MCF 10A (cell line): Measurements from ENCODE around the gene SPAG6. TPM values are rescaled to one million over a fixed set of nuclear protein-coding genes. Genes with fewer than 3 reads are reported as not detected.

Source experiments
- Bru-seq: library from RNA; stranded (reverse); fragments of 400-500 nt; gene quantifications from one replicate; lab custom pipeline; 2021; lab: Mats Ljungman, UMichigan
- BruChase-seq, 2 experiments: library from RNA; stranded (reverse); fragments of 400-500 nt; gene quantifications; one replicate each; lab custom pipeline; 2021; lab: Mats Ljungman, UMichigan
- BruUV-seq: library from RNA; stranded (reverse); fragments of 400-500 nt; replicated peaks from 2 replicates; lab custom pipeline; 2021; lab: Mats Ljungman, UMichigan
- CTCF ChIA-PET: fragments of 300-600 bp; sonication (Branson Sonifier 250); formaldehyde crosslinking; extraction: SDS; loops from one replicate; lab custom pipeline; 2021; ENCODE audit warnings: antibody characterized with exemption, inconsistent platforms; lab: Yijun Ruan, JAX
- POLR2A ChIA-PET: fragments of 300-600, 350-650 bp; sonication (Branson Sonifier 250); formaldehyde crosslinking; extraction: SDS; loops from one replicate; lab custom pipeline; 2020; ENCODE audit warnings: antibody characterized with exemption, inconsistent platforms; lab: Yijun Ruan, JAX
- DNase-seq: peaks from one replicate; pipeline ENCODE4 v3.0.0-alpha.2; 2018; ENCODE audit not compliant: unreplicated experiment
- H3K27ac Mint-ChIP-seq: one replicate; pipeline ENCODE4 v1.8.0; 2022; ENCODE audit warnings: mild to moderate bottlenecking, low read depth, mixed read lengths; ENCODE audit not compliant: unreplicated experiment
- H3K27me3 Mint-ChIP-seq: one replicate; pipeline ENCODE4 v1.8.0; 2022; ENCODE audit warnings: mixed read lengths; ENCODE audit not compliant: insufficient read depth, unreplicated experiment
- H3K36me3 Mint-ChIP-seq: one replicate; pipeline ENCODE4 v1.8.0; 2022; ENCODE audit warnings: mild to moderate bottlenecking, moderate library complexity, mixed read lengths; ENCODE audit not compliant: insufficient read depth, unreplicated experiment
- H3K4me1 Mint-ChIP-seq: one replicate; pipeline ENCODE4 v1.8.0; 2022; ENCODE audit warnings: mixed read lengths; ENCODE audit not compliant: insufficient read depth, unreplicated experiment
- H3K4me3 Mint-ChIP-seq: one replicate; pipeline ENCODE4 v1.8.0; 2022; ENCODE audit warnings: mild to moderate bottlenecking, moderate library complexity, mixed read lengths; ENCODE audit not compliant: unreplicated experiment
- H3K9me3 Mint-ChIP-seq: one replicate; pipeline ENCODE4 v1.8.0; 2022; ENCODE audit warnings: mixed read lengths; ENCODE audit not compliant: unreplicated experiment
- intact Hi-C: fragments of 100-400 bp; cut with micrococcal nuclease; formaldehyde crosslinking; loops from 2 replicates; pipeline ENCODE4 v1.14.1; 2022
- long read RNA-seq: library from polyadenylated mRNA; stranded (forward); transcript quantifications from one replicate; pipeline ENCODE4 v2.0.0, GENCODE V29; 2022
- total RNA-seq: library from RNA; stranded (reverse); gene quantifications from 2 replicates; pipeline ENCODE4 v1.2.3, GENCODE V29; 2022
- TF ChIP-seq, protein P1 (sequence below): fragments of 200-600 bp; IDR thresholded peaks from one replicate; pipeline ENCODE4 v1.8.0; 2022; ENCODE audit warnings: antibody characterized with exemption, mild to moderate bottlenecking; ENCODE audit not compliant: unreplicated experiment

The SPAG6 gene
- total RNA-seq (not detected in 2 replicates), Bru-seq, nascent RNA (percentile 19 among the genes with signal in this experiment), BruChase-seq, experiment 1, labeled RNA remaining after a 6-hour chase (percentile 42 among the genes with signal in this experiment), BruChase-seq, experiment 2, labeled RNA remaining after a 2-hour chase (percentile 24 among the genes with signal in this experiment)
- long read RNA-seq, result 0 reads

DNA sequence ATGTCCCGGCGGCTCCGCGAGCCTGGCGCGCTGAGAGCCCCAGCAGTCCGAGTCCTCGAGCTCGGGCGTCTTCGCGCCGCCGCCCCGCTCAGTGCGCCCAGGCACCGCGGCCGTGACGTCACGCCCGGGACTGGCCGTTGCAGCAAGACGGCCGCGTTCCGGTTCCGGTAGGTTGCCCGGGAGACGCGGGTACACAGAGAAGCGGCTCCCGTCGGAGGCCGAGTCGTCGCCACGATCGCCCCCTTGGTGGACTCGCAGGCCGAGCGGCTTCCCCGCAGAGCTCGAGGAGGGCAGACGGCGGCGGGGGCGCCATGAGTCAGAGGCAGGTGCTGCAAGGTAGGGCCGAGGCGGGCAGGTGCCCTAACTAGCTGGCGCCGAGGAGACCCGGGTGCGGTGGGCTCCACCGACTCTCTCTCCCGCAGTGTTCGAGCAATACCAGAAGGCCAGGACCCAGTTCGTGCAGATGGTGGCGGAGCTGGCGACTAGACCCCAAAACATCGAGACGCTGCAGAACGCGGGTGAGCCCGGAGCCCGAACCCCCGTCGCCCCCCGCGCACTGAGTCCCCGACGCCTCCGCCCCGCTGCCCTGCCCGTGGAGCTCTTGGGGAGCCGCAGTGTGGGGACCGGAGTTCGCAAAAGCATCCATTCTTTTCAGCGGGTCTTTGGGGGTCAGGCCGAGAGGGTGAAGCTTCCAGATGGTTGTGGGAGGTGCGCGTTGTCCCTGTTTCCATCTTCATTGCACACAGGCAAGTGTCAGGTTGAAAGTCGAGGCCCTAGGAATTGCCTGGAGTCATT, at the start of gene SPAG6:
Gene SPAG6, plus strand, starts transcription at position 196 of the 795 bp plus-strand sequence. Its CDS starts 116 bp downstream, at position 312.
- H3K27me3 Mint-ChIP-seq, result no peaks in the 10 kb centered on the region
- no peak for DNase-seq
- no peak within 1 kb of the TSS for H3K27ac Mint-ChIP-seq
- peaks cover 6% of the 10 kb centered on the region for H3K36me3 Mint-ChIP-seq
- H3K9me3 Mint-ChIP-seq, result no peaks in the 10 kb centered on the region
- no TSS peak for BruUV-seq
- TF ChIP-seq, protein P1, sequence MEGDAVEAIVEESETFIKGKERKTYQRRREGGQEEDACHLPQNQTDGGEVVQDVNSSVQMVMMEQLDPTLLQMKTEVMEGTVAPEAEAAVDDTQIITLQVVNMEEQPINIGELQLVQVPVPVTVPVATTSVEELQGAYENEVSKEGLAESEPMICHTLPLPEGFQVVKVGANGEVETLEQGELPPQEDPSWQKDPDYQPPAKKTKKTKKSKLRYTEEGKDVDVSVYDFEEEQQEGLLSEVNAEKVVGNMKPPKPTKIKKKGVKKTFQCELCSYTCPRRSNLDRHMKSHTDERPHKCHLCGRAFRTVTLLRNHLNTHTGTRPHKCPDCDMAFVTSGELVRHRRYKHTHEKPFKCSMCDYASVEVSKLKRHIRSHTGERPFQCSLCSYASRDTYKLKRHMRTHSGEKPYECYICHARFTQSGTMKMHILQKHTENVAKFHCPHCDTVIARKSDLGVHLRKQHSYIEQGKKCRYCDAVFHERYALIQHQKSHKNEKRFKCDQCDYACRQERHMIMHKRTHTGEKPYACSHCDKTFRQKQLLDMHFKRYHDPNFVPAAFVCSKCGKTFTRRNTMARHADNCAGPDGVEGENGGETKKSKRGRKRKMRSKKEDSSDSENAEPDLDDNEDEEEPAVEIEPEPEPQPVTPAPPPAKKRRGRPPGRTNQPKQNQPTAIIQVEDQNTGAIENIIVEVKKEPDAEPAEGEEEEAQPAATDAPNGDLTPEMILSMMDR, result no peak
- H3K4me3 Mint-ChIP-seq, result no peak within 1 kb of the TSS
- intact Hi-C loops, result no loop called here
- POLR2A ChIA-PET, result no interaction called here
- CTCF ChIA-PET, result interaction anchor here (0.5 to 0.6 kb wide), 3 partner anchors 48 to 259 kb away, joined by 3 to 4 read pairs (median 3); no protein-coding TSS in a partner anchor
- peaks cover 9% of the 10 kb centered on the region for H3K4me1 Mint-ChIP-seq

DNA sequence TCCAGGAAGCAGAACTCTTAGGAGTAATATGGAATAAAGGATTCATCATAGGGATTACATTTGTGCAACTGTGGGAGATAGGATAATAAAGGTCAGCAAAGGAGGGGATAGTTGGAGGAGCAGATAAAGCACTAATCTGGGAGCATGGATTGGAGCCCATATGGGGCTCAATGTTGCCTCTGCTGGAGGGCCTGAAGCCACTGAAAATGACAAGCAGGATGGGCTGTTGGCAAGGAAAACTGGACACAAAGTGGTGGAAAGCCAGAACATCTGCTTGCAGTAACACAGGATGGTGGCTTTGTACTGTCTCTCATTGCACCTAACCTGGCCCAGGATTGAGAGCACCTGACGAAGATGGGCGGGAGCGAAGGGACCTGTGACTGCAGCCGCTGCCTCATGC, 44.1 kb upstream of the SPAG6 start:
- intact Hi-C loops, result no loop called here
- H3K4me3 Mint-ChIP-seq, result no peak overlapping the region
- TF ChIP-seq, protein P1, result no peak
- DNase-seq, result no peak
- no peak overlapping the region for H3K27ac Mint-ChIP-seq
- no peaks in the 10 kb centered on the region for H3K9me3 Mint-ChIP-seq
- no TSS peak for BruUV-seq
- no peaks in the 10 kb centered on the region for H3K4me1 Mint-ChIP-seq
- H3K36me3 Mint-ChIP-seq, result no peaks in the 10 kb centered on the region
- ChIA-PET POLR2A (no interaction called here), CTCF (interaction anchor here (0.6 kb wide), 1 partner anchor 307 kb away, joined by 3 read pairs; no protein-coding TSS in a partner anchor)
- H3K27me3 Mint-ChIP-seq, result no peaks in the 10 kb centered on the region

DNA sequence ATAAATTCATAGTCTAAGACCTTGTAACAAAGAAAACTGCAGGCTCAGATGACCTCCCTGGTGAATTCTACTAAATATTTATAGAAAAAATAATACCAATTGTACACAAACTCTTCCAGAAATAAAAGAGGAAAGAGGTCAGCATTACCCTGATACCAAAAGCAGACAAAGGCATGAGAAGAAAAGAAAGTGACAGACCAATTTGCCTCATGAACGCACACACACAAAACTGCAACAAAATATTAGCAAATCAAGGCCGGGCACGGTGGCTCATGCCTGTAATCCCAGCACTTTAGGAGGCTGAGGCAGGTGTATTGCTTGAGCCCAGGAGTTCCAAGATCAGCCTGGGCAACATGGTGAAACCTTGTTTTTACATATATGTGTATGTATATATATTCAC, 41.8 kb upstream of the SPAG6 start:
- intact Hi-C loops, result no loop called here
- no peak for DNase-seq
- ChIA-PET POLR2A (no interaction called here), CTCF (interaction anchor here (0.7 kb wide), 1 partner anchor 26 kb away, joined by 3 read pairs; no protein-coding TSS in a partner anchor)
- Mint-ChIP-seq H3K27me3 (no peaks in the 10 kb centered on the region), H3K27ac (no peak overlapping the region), H3K4me3 (no peak overlapping the region), H3K4me1 (no peaks in the 10 kb centered on the region), H3K36me3 (no peaks in the 10 kb centered on the region), H3K9me3 (no peaks in the 10 kb centered on the region)
- TF ChIP-seq, protein P1, result no peak
- BruUV-seq, result no TSS peak

DNA sequence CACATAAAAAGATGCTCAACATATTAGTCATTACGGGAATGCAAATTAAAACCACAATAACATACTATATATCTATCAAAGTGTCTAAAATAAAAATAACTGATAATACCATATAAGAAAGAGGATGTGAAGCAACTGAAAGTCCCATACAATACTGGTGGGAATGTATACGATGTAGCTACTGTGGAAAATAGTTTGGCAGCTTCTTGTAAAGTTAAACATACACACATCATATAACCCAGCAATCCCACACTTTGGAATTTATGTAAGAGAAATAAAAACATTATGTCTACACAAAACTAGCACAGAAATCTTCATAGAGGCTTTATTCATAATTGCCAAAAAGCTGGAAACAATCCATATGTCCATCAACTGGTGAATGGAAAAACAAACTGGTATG, 39.6 kb upstream of the SPAG6 start:
- ChIA-PET POLR2A (interaction anchor here (3.8 kb wide), 1 partner anchor 10 kb away, joined by 18 read pairs; the partner anchor contains the start of gene COMMD3), CTCF (interaction anchor here (0.6 kb wide), 2 partner anchors 17 to 1497 kb away, joined by 3 to 4 read pairs; no protein-coding TSS in a partner anchor)
- BruUV-seq, result no TSS peak
- H3K27ac Mint-ChIP-seq, result no peak overlapping the region
- TF ChIP-seq, protein P1, result no peak
- no peaks in the 10 kb centered on the region for H3K4me1 Mint-ChIP-seq
- no peaks in the 10 kb centered on the region for H3K9me3 Mint-ChIP-seq
- H3K27me3 Mint-ChIP-seq, result no peaks in the 10 kb centered on the region
- DNase-seq, result no peak
- no peaks in the 10 kb centered on the region for H3K36me3 Mint-ChIP-seq
- no peak overlapping the region for H3K4me3 Mint-ChIP-seq
- intact Hi-C loops, result no loop called here
